Spleen (tissue), 7 donors: Measurements from ENCODE around the gene GPD2.

Source experiments
- POLR2A ChIP-seq, 3 donors: fragments of 450-650 bp; IDR thresholded peaks; one replicate each; pipeline ENCODE4 v1.5.1; 2017; ENCODE audit warnings: antibody characterized with exemption in 3 of 3, mild to moderate bottlenecking in 1 of 3
- POLR2AphosphoS5 ChIP-seq, 3 donors: sonication (generic); formaldehyde crosslinking; IDR thresholded peaks; one replicate each; pipeline ENCODE4 v1.5.1; 2017; ENCODE audit warnings: antibody characterized with exemption in 3 of 3
- TF ChIP-seq, protein P1 (sequence below), 11 experiments: fragments of 200-600 bp in 7 of 11; fragments of 450-650 bp in 4 of 11; sonication (generic) in 4 of 11; IDR thresholded peaks in 8 of 11; conservative IDR thresholded peaks in 3 of 11; 1 replicate in 7 of 11; 2 replicates in 4 of 11; pipeline versions ENCODE4 v1.4.0 to v1.8.0; 2016 to 2021; ENCODE audit warnings: antibody characterized with exemption in 11 of 11, inconsistent platforms in 4 of 11, mild to moderate bottlenecking in 1 of 11
- donor health status: DM: no; HTN: no; CAD: no; lungs with moderate emphysema.
- donor health status: DM: no; HTN: no; CAD: no.
- donor health status: DM: no; HTN: no; CAD: no.

DNA sequence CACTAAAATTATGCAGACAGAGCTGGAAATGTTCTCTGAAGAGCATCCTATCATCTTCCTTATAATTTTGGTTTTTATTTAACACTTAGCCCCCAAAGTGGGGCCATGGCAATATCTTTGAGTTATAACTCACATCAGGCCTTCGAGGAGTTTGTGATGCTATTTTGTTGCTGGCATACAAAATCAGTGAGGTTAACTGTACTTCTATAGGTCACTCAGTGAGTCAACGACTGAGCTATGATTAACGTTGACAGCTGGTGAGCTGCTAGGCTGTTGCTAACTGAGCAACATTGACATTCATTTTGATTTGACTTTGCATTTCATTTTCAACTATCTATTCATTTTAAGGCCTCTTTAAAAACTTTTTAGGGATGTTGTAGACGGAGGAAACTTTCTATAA, 50.0 kb downstream of the GPD2 start:
- no peak for TF ChIP-seq POLR2A (IDR thresholded peaks at IDR 0.05)
- TF ChIP-seq, protein P1, sequence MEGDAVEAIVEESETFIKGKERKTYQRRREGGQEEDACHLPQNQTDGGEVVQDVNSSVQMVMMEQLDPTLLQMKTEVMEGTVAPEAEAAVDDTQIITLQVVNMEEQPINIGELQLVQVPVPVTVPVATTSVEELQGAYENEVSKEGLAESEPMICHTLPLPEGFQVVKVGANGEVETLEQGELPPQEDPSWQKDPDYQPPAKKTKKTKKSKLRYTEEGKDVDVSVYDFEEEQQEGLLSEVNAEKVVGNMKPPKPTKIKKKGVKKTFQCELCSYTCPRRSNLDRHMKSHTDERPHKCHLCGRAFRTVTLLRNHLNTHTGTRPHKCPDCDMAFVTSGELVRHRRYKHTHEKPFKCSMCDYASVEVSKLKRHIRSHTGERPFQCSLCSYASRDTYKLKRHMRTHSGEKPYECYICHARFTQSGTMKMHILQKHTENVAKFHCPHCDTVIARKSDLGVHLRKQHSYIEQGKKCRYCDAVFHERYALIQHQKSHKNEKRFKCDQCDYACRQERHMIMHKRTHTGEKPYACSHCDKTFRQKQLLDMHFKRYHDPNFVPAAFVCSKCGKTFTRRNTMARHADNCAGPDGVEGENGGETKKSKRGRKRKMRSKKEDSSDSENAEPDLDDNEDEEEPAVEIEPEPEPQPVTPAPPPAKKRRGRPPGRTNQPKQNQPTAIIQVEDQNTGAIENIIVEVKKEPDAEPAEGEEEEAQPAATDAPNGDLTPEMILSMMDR (IDR thresholded peaks at IDR 0.05 in 8 of 11, conservative IDR thresholded peaks at IDR 0.05 in 3 of 11) = no peak
- TF ChIP-seq POLR2AphosphoS5 (IDR thresholded peaks at IDR 0.05) = no peak
